GM15510 (cell line): ENCODE results near the gene C14orf119.
A peak's percentile ranks its signal among the peaks of the same experiment; 100 is the strongest.

Experiments used
- POLR2A ChIP-seq: IDR thresholded peaks from 3 replicates; pipeline ENCODE4 v1.6.1; 2011; ENCODE audit warnings: borderline replicate concordance; ENCODE audit not compliant: insufficient read length; ENCODE audit errors: extremely low read depth

Gene C14orf119

GRCh38 chr14:23069413-23069806 is 25.9 kb upstream of the C14orf119 start:
- no peak for TF ChIP-seq POLR2A

- no peak for TF ChIP-seq POLR2A
Measured at GRCh38 chr14:23070262-23071129, 24.8 kb upstream of the C14orf119 start.

- TF ChIP-seq POLR2A, result peak; percentile 79
Measured at GRCh38 chr14:23071244-23071920, 23.9 kb upstream of the C14orf119 start.

- TF ChIP-seq POLR2A, result no peak
Measured at GRCh38 chr14:23071921-23072539, 23.3 kb upstream of the C14orf119 start.

GRCh38 chr14:23074906-23075305 is 20.4 kb upstream of the C14orf119 start:
- TF ChIP-seq POLR2A, result no peak

- TF ChIP-seq POLR2A, result no peak
Measured at GRCh38 chr14:23076785-23077408, 18.4 kb upstream of the C14orf119 start.

GRCh38 chr14:23077962-23078361 is 17.3 kb upstream of the C14orf119 start:
- no peak for TF ChIP-seq POLR2A

GRCh38 chr14:23078692-23079116 is 16.6 kb upstream of the C14orf119 start:
- no peak for TF ChIP-seq POLR2A

- no peak for TF ChIP-seq POLR2A
Measured at GRCh38 chr14:23079716-23080115, 15.6 kb upstream of the C14orf119 start.

GRCh38 chr14:23080474-23080873 is 14.8 kb upstream of the C14orf119 start:
- no peak for TF ChIP-seq POLR2A

GRCh38 chr14:23085458-23085857 is 9.8 kb upstream of the C14orf119 start:
- TF ChIP-seq POLR2A, result no peak

- no peak for TF ChIP-seq POLR2A
Measured at GRCh38 chr14:23086565-23086964, 8.7 kb upstream of the C14orf119 start.

- no peak for TF ChIP-seq POLR2A
Measured at GRCh38 chr14:23089498-23090253, 5.6 kb upstream of the C14orf119 start.

- no peak for TF ChIP-seq POLR2A
Measured at GRCh38 chr14:23090254-23090636, 5.1 kb upstream of the C14orf119 start.
